GM11168 (cell line): ENCODE data around the gene FMO2.

Experiments
- in situ Hi-C: fragments of 300-500 bp; cut with MboI; formaldehyde crosslinking; loops from one replicate; pipeline ENCODE4 v1.12.0; 2022; ENCODE audit warnings: low sequenced_read_pairs; ENCODE audit not compliant: unreplicated experiment

Gene FMO2

GRCh38 chr1:171185091-171185490, at the start of gene FMO2:
FMO2 (plus strand) TSS chr1:171185300; CDS start chr1:171185714, 414 bp downstream.
- in situ Hi-C loops: no loop called here

- in situ Hi-C loops: no loop called here
These were observed 47.5 kb upstream of the FMO2 start for GRCh38 chr1:171137580-171137979.

- in situ Hi-C loops: no loop called here
These were observed 46.1 kb upstream of the FMO2 start for GRCh38 chr1:171138980-171139379.

DNA sequence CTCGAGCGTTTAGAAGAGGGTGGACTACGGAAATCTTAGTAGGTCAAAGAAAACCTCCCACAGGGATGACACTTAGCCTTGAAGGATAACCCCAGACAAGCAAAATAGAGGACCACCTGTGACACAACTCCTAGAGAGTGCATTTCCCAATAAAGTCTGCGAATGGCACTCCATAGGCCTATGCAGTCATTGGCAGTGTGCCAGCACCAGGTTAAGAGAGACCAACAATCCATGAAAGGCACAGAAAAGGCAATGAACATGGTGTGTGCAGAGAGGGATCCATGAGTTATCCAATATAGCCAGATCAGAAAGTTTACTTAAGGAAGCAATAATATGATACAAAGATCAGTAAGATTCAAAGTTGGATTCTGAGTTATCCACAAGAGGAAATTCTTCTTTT, 45.2 kb upstream of the FMO2 start:
- in situ Hi-C loops: no loop called here

GRCh38 chr1:171140401-171140800, 44.7 kb upstream of the FMO2 start:
- in situ Hi-C loops: no loop called here

DNA sequence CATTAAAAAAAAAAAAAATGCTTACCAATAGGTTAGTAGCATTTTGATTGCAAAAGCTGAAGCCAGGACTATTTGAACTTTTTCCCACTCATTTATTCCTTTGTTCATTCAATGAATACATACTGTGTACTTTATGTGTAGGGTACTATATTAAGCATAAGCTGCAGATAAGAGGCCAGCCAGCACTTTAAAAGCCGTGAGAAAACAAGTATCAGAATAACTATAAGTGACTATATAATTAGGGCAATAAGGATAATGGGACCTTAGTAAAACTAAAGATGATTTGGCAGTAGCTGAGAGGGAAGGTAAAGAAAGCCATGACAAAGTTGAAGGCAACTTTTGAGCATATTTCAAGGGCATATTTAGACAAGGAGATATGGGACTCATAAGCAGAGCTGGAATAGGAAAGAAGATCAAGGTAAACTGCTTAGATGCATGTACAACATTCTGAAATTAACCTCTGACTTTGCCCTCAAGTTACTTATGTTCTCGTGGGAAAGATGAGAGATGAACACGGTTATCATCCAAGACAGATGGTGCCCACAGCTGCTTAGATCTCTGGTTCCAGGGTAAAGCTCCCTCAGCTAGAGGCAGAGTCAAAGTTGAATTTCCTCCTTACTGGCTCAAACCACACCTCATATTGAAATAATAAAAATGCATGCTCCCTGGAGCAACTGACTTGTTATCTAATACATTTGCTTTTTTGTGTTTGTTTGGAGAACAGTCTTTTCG, 44.0 kb upstream of the FMO2 start:
- in situ Hi-C loops: no loop called here

DNA sequence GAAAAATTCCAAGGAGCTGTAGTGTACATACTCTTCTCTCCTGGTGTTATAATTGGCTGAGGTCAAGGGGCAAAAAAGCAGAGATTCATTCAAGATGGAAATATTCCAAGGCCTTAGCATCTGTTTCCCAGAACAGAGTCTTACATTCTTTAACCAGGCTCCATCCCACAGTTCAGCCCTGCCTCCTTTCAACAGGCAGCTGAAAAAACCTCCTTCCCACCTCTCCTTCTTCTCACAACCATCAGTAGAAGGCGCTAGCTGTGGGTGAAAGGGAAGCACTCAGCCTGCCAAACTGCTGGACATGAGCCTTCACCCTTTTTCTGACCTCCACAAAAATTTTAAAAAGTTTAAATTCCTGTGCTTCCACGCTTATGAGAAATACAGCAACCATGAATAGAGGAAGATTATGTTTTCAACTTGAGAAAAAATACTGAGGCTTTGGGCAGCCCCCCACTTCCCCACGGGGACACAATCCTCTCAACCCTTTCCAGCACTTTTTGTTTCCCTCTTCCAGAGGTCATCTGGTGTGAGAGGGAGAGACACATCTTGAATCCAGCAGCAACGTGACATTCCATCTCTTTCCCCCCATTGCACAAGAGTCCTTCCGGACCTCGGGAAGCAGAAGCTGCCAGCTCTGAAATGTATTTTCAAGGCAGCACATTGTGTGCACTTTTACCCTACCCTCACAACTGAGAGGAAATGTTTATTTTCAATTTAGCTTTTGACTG, 43.2 kb upstream of the FMO2 start:
- in situ Hi-C loops: no loop called here

- in situ Hi-C loops: no loop called here
These were observed 42.4 kb upstream of the FMO2 start for GRCh38 chr1:171142416-171143385.

- in situ Hi-C loops: no loop called here
These were observed 34.9 kb upstream of the FMO2 start for GRCh38 chr1:171150156-171150555.

GRCh38 chr1:171152549-171152948, 32.6 kb upstream of the FMO2 start:
- in situ Hi-C loops: no loop called here

- in situ Hi-C loops: no loop called here
These were observed 29.6 kb upstream of the FMO2 start for GRCh38 chr1:171155484-171155883.

DNA sequence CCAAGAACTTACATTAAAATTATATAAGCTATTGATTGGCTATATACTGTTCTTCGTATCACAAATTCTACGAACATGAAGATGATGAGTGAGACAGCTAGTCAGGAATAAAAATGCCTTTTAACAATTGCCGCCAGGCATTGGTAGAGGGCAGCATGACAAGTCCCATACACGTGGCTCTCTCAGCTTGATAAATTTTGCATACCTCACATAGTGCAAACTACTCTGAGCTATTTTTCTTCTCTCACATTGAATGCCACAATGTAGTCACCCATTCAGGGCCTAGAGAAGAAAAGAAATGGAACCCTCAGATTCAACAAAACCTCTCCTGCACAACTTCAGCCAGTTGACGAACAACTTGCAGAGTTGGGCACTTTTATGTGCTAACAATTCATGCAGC, 27.0 kb upstream of the FMO2 start:
- in situ Hi-C loops: no loop called here

DNA sequence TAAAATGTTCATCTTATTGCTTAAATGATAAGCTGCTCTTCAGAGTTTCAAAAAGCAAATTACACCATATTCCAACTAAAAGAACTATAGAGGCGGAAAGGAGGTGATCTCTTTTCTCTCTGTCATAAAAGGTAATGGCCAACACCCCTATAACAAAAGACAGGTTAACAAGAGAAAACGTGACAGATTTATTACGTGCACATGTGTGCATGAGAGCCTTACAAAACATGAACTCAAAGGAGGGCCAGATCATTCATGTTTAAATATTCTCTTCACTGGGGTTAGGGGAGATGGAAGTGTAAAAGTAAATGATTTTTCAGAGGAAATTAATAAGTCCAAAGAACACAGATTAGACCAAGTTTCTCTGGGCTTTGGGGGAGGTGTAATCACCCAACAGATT, 26.5 kb upstream of the FMO2 start:
- in situ Hi-C loops: no loop called here

DNA sequence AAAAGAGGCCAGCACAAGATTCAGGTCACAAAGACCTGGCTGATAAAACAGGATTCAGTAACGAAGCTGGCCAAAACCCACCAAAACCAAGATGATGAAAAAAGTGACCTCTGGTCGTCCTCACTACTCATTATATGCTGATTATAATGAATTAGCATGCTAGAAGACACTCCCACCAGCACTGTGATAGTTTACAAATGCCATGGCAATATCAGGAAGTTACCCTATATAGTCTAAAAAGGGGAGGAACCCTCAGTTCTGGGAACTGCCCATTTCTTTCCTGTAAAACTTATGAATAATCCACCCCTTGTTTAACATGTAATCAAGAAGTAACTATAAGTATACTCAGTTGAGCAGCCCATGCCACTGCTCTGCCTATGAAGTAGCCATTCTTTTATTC, 26.0 kb upstream of the FMO2 start:
- in situ Hi-C loops: no loop called here

DNA sequence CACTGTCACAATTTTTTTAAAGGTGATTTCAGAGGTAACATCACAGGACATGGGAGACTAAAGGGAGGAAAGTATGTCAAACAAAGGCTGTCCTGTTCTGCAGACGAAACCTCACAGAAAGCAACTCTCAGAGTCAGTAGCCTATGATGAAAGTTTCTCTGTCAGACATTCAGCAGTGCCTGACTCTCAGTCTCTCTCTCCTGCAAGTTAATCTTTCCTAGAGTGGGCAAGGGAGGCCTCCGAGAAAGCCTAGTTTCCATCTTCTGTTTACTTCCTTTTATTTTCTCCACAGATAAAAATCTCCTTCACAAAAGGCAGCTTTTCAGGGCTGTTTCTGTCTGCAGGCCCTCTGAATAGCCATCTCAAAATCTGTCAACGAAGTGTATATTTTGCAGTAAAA, 24.9 kb upstream of the FMO2 start:
- in situ Hi-C loops: no loop called here

- in situ Hi-C loops: no loop called here
These were observed 24.3 kb upstream of the FMO2 start for GRCh38 chr1:171160639-171161354.

GRCh38 chr1:171161431-171161830, 23.7 kb upstream of the FMO2 start:
- in situ Hi-C loops: no loop called here

- in situ Hi-C loops: no loop called here
These were observed 18.7 kb upstream of the FMO2 start for GRCh38 chr1:171166361-171166760.

DNA sequence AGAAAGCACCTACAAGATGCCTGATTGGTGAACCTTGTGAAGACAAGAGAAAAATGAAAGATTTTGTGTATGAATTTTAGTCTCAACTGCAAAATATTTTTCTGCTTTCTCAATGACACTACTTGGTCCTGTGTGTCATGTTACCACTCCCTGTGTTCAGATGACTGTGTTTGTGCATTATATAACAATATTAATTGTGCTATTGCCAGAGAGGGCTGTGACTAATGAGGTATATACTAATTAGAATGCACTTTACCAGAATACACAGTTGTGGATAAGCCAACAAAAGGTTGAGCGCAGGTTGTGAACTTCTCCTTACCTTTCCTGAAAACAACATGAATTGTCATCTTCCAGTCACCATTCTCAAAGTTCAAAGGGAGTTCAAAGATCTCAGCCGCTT, 17.3 kb upstream of the FMO2 start:
- in situ Hi-C loops: no loop called here

GRCh38 chr1:171172471-171172870, 12.6 kb upstream of the FMO2 start:
- in situ Hi-C loops: no loop called here
